PFSK-1 (cell line): ENCODE results near the gene NRXN3.

ENCODE experiments used
- POLR2AphosphoS5 ChIP-seq: IDR thresholded peaks from 2 replicates; pipeline ENCODE4 v1.6.1; 2012; ENCODE audit warnings: low read depth, mild to moderate bottlenecking, control low read depth, low read length, moderate library complexity
- TAF1 ChIP-seq: IDR thresholded peaks from 2 replicates; pipeline ENCODE4 v1.6.1; 2012; ENCODE audit warnings: low read length, control low read depth, borderline replicate concordance; ENCODE audit not compliant: insufficient read depth
- TF ChIP-seq, protein P1 (sequence below), 2 experiments: IDR thresholded peaks; 2 replicates each; pipeline versions ENCODE4 v1.6.1 to v1.8.0; 2011 to 2012; ENCODE audit warnings: low read depth in 2 of 2, low read length in 2 of 2, control low read depth in 1 of 2, inconsistent platforms in 1 of 2, mild to moderate bottlenecking in 1 of 2, moderate library complexity in 1 of 2; ENCODE audit not compliant: insufficient read depth in 1 of 2

DNA sequence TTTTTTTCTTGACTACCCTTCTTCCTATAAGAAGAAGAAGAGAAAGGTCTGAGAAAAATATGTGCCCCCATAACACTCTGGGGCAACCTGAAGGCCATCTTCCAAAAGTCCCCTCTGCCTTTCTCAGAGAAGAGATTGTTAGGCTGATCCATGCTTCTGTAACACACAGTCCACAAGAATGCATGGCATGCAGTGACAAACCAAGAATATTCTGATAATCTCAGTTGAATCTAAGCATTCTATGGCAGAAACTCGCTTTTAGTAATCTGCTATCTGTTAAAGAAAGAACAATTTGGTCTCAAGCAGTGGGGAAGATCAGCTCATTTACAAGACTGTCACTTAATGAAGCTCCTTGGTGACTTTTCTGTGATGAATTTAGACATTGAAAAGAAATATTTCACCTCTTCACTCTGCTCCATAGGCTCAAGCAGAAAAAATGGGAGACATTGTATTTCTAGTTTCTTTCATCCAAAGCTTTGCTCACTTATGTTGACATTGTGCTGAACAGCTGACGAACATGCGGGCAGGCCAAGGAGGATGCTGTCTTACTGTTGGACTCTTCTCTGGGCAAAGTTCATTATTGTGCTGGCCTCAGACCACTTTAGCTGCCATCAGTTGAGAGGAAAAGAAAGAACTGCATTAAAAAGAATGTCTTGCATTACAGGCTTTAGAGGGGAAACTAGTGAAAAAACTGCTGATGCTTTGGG is 1084.0 kb downstream of the NRXN3 start:
- TF ChIP-seq POLR2AphosphoS5 (no peak), TAF1 (no peak)
- TF ChIP-seq, protein P1, sequence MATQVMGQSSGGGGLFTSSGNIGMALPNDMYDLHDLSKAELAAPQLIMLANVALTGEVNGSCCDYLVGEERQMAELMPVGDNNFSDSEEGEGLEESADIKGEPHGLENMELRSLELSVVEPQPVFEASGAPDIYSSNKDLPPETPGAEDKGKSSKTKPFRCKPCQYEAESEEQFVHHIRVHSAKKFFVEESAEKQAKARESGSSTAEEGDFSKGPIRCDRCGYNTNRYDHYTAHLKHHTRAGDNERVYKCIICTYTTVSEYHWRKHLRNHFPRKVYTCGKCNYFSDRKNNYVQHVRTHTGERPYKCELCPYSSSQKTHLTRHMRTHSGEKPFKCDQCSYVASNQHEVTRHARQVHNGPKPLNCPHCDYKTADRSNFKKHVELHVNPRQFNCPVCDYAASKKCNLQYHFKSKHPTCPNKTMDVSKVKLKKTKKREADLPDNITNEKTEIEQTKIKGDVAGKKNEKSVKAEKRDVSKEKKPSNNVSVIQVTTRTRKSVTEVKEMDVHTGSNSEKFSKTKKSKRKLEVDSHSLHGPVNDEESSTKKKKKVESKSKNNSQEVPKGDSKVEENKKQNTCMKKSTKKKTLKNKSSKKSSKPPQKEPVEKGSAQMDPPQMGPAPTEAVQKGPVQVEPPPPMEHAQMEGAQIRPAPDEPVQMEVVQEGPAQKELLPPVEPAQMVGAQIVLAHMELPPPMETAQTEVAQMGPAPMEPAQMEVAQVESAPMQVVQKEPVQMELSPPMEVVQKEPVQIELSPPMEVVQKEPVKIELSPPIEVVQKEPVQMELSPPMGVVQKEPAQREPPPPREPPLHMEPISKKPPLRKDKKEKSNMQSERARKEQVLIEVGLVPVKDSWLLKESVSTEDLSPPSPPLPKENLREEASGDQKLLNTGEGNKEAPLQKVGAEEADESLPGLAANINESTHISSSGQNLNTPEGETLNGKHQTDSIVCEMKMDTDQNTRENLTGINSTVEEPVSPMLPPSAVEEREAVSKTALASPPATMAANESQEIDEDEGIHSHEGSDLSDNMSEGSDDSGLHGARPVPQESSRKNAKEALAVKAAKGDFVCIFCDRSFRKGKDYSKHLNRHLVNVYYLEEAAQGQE (IDR thresholded peaks at IDR 0.05; ENCODE audit: insufficient read depth in 1 of 2, low read depth in 2 of 2, low read length in 2 of 2): no peak
